Bone marrow (tissue), 2 donors: ENCODE results near the gene GPRIN3.

Experiments used
- DNase-seq, 2 donors: peaks; one replicate each; lab custom pipeline; 2025; lab: John Stamatoyannopoulos, UW

GPRIN3 gene

DNA sequence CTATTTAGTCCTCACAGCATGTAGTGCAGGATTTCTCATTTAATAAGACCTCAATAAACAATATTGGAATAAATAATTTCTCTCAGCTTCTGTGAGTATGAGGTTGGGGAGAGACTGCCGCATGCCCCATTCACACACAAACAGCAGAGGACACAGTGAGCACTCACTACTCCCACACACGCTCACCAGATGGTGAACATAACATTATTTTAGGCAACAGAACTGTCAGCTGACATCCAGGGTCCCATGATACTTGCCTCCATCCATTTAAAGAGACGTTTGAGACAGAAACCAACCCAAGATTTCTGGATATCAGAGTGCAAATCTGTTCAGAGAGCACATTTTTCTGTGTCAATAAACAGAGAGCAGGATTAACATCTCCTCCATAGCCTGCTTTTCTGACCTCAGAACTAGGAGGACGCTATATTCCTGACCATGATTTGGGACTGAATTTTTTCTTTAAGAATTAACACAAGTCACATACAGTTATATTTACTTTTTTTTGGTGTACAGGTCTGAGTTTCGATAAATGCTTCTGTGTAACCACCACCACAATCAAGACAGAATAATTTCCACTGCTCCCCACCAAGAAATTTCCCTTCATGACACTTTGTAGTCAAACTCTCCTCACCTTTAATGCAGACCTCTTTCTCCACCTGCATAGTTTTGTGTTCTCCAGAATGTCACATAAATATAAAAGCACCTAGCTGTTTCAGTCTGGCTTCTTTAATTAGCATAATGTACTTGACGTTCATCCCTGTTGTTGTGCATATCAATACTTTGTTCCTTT, 16.7 kb downstream of the GPRIN3 start:
- peak in 1 of 2 donors; percentile 36 for DNase-seq

DNA sequence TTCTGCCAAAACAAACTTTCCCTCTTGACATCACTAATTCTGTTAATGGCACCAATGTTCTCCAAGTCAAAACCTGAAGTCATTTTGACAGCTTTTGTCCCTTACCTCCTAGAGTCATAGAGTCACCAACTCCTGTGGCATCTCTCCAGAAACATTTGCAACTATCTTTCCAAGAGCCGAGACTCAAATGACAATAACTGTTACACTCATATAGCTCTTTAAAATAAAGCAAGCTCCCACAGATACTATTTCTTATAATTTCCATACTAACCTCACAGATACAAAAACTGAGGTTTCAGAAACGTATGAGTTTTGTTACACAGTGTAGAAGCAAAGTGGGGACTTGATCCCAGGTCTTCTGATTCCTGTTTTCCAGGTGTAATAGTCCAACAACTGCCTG, 18.3 kb downstream of the GPRIN3 start:
- no peak for DNase-seq

DNA sequence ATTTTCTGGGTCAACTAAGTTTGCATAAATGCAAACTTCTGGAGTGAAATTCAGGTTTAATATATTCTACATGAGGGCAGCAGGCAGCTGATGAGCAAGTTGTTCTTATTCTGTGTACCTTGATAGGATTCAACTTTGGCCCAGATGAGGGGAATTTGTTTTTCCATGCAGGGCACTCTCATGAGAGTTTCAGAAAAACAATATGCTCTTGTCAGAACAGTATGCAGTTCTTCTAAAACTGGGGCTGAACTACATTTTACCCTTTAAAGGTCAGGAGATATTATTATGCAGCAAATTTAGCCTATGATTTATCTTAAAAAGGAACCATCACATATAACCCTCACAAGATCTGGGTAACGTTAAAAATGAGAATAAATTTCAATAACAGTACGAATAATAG, 19.2 kb downstream of the GPRIN3 start:
- DNase-seq = no peak

DNA sequence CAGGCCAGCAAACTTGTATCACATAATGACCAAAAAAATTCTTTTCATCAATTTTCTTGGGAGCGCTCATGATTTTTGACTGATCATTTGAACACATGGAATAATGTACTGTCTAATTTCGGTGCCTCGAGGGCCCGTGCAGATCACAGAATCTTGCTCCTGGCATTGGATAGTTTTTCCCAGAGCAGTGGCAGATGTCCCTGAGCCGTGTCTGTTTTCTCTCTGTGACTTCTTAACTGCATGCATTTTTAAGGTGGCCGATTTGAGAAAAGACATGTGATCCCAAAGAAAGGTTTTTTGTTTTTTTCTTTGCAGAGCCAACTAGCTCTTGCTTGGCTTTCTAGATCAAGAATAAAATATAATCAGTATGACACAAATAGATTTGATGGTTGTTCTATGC, 19.7 kb downstream of the GPRIN3 start:
- no peak for DNase-seq

DNA sequence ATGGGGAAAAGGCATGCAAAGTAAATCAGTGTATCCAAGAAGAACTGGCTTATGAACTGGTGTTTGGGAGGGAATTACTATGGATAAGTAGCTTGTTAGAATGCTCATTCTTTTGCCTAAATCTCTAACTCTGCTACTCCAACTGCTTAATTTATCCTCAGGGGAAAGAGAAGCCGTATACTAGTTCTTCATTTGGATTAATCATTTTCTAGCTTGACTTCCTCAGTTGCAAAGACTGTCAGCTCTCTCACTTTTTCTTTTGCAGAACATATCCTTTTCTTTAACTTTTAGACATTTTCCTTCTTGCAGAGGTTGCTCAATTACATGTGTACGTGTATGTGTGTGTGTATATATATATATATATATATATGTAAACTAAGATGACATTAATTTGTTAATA, 21.9 kb downstream of the GPRIN3 start:
- DNase-seq = no peak

DNA sequence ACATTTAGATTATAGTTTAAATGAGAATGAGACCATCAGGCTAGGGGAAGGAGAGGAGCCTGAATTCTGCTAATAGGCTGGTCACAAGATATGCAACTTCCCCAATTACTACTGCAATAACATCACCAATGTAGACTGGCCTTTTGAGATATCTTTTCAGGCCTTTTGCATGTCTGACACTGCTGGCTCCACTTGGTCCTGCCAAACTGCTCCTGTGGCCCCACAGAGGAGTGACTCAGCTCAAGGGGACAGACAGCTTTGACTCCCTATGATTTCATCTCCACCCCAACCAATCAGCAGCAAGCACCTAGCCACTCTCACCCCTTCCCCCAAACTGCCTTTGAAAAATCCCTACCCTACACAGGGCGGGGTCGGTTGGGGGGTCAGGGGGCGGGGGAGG, 22.8 kb downstream of the GPRIN3 start:
- peak in 1 of 2 donors; percentile 62 for DNase-seq

DNA sequence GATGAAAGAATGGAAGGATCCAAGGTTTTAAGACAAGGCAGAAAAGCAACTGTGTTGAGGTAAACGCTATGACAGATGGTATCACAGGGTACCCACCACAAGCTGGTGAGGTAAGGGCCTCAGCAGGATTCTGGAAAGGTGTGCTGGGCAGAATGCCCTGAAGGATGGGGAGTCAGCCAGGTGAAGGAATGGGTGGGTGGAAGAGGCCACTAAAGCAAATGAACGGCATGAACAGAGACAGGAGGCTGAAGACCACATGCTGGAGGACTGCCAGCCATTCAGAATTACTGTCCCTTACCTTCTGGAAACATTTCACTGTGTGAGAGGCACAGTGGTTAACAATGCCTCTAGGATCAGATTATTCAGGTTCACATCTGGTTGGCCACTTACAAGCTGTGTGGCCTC, 23.6 kb downstream of the GPRIN3 start:
- no peak for DNase-seq

DNA sequence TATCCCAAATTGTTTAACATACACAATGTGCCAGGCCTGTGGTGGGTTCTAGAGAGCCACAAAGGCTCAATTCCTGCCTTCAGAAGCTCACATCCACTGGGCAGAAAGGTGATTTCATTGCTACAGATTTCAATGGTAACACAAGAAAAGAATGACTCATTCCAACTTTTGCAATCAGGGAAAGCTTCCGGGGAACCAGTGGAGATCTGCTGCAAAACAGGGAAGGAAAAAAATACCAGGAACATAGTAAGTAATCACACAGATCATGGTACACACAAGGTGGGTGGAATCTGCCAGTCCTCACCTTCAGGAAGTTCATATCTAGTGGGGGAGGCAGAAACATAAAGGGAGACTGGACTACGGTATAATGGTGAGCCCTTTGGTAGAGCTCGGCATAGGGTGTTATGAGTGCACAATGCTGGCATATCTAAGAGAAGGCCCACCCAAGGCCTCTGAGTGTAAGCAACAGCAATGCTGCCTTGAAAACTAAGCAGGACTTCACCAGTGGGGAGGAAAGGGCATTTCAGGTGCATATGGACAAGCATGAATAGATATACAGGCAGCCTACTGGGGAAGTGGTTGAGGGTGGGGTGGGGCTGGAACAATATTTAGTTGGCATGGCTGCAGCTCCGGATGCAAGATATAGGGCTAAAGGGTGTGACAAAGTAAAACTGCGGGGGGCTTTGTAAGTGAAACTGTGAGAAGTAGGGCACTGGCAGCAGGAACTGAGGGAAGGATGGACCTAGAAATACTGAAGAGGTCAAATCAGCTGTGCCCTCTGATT, 24.2 kb downstream of the GPRIN3 start:
- no peak for DNase-seq

DNA sequence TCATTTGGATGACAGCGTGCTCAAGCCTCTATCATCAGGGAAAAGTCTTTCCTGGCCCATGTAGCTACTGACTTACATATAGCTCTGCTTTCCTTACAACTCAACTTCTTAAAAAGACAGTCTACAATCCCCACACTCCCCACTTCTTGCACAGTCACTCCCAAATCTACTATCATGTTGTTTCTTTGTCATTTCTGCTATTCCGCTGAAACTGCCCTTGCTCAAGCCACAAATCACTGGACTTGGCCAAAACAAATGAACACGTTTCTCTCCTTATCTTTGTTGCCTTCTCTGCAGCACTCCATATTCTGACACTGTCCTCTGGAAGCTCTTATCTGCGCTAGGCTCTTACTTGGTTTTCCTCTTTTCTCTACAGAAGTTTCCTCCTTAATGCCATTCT, 28.2 kb downstream of the GPRIN3 start:
- DNase-seq = no peak

DNA sequence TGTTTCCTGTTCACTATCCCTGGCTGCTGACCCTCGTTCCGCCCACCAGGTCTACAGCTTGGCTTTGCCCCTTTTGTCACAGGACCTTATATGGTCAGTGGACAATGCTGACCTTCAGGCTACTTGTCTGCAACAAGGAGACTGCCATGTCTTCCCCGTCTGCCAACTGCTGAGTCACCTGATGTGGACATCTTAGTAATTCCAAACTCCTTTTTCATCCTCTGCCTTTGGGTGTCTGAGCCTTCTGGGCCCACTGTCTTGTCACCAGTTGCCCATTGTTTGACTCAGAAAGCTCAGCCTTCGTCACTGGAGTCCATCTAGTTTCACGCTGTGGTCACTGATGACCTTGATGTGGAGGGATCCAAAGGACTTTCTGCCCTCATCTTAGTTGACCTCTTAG, 30.2 kb downstream of the GPRIN3 start:
- DNase-seq = no peak

DNA sequence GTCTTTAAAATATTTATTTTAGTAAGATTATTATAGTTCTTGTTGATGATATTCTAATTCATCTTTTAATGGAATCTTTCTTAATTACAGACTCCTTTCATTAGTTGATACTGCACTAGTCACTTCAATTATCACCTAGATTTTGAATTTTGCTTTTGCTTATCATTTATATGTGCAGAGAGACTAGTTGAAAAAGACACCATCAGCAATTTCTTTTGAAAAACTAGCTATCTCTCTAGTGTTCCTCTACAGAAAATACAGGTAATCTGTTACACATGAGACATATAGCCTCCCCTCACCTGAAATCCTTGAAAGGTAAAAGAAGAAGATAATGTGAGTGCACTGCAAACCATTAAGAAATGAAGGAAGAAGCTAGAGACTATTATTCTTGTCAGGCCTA, 31.3 kb downstream of the GPRIN3 start:
- DNase-seq = no peak

DNA sequence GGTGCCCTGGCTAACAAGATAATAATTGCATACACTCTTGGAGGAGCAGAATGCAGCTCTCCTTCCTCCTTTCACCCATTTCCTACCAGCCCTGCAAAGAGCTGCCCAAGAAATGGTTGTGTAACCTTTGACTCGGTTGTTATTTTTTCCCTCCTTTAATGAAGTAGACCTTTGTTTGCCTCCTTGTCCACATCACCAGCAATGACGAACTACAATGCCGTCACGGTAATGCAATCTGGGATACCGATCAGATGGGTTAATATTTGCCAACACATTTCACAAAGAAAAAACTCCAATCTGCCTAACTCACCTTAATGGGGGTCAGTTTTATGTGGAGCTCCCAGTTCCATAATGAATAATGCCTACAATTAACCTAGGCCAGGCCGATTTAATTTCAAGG, 32.0 kb downstream of the GPRIN3 start:
- DNase-seq = no peak

DNA sequence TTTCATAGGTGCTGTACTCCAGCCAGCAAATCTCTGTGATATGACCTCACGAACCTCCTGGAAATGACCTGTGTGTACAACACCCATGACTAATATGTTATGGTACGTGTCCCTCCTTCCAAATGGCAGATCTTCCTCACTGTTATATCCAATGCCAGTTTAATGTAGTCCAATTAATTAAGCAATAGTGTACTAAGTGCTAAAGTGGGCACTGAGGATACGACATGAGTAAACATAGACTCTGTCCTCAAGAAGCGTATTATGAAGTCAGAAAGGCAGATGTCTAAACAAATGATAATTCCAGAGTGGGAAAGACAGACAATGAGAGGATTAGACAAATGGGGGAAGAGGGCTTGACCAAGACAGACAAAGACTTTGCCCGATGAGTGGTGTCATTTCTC, 33.9 kb downstream of the GPRIN3 start:
- DNase-seq = no peak

DNA sequence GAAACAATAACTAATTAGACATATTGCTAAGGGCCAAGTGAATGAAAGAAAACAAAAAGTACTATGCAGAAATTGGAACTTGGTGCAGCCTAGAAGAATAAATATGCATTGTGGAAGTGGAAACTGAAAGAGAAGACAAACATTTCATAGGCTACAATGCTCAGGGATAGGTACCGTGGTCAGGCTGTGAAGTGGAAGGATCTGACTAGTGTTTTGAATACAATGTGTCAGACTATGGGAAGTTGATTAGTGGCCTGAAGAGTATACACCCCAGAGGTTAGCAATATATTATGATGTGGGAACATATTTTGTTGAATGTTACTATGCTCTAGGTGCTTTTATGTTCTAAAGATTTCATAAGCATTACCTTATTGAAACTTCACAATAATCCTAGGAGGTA, 36.8 kb downstream of the GPRIN3 start:
- no peak for DNase-seq

DNA sequence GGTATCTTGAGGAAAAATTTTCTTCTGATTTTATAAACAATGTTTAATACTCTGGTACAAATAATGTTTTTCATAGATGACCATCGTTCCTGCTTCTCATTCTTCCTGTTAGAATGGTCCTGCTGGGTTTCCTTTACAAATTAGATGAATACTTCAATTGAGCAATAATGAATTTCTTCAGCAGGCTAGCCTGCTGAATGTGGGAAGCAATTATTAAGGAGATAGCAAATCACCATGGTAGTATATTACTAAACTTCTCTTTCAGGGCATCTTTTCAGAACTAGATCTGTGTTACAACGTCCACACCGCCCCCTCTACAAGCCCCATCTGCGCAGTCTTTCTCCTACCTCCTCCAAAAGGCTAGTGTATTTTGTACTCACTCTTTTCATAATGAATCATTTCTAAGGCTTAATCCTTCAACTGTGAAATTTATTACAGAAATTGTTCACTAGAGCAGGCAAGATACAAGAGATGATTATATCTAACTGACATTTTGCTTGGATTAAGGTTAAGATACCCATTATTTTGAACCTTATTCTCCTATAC, 38.4 kb downstream of the GPRIN3 start:
- no peak for DNase-seq

DNA sequence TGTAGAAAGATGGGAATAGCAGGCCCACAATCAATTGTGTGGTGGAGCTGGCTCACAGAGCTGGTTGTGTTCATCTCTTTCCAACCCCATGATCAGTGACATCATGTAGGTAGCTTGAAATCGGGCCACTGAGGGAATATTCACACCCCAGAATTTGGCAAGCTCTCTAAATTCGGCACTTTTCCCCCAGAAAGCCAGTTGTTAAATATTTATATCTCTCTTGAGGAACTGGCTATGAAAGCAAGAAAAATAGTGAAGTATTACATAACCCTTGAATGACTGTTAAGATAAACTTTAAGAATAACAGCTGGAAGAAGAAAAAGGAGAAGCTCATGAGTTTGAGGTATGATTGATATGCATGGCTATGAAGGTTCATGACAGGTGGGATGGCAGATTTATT, 38.9 kb downstream of the GPRIN3 start:
- DNase-seq = peak in 1 of 2 donors; percentile 58

DNA sequence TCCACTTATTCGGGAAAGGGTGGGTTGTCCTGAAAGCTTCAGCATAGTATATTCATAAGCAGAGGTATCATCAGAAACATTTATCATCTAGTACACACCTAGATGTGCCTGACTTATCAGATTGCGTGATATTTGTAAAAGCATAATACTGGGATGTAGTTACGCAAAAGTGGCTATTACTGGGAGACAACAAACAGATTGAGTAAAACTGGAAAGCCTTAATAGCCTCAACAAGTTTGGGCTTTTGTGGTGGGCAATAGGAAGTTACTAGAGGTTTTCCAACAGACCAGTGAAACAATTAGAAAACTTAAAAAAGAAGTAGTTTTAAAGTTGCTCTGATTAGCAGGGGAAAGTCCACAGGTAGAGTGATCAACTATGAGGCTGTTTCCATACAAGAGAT, 39.8 kb downstream of the GPRIN3 start:
- DNase-seq = no peak

DNA sequence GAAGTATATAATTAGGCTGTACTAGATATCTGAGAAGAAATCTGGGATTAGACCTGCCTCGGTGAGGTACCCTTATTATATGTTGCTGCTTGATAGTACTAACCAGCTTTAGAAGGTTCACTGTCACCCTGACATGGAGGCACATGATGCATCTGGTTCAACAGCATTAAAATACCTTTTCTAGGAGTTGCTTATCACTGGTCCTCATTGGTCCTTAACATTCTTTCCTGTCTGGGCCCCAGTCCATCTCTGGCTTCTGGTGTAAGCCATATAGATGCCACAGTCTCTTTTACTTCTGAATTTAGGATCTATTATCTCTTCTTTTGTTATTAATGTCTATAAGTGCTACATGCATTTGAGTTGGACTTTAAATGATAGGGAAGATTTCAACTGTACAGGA, 40.2 kb downstream of the GPRIN3 start:
- no peak for DNase-seq

DNA sequence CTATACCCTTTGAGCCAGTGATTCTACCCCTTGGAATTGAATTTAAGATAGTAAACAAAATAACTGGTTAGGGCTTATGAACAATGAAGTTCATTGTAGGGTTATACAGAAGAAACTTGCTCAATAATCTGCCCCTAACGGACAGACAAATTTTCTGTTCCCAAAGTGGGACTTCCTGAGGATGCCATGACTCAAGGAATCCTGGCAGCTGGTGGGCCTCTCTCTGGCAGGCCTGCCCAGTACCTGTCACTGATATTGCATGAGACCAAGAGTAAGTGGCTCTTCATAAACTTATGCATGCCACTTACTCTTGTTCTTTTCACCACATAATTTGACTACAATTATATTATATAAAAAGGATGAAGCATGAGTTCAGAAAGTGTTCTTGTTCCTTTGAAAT, 41.5 kb downstream of the GPRIN3 start:
- DNase-seq = no peak

DNA sequence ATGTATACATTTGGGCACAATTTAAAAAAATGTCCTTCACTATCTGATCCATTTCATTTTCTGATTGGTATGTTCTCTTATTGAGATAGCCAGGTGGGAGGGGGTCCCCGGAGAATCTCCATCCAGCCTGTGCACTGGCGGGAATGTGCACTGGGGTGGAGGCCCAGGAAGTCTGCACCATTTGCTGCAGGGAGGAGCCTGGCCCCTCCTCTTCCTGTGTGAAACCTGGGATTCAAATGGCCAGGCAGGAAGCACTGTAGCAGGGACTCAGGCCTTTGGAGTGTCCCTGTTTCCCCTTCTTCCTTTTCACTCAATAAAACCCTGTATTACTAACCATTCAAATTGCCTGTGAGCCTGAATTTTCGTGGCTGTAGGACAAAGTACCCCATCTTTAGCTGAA, 44.3 kb downstream of the GPRIN3 start:
- no peak for DNase-seq

DNA sequence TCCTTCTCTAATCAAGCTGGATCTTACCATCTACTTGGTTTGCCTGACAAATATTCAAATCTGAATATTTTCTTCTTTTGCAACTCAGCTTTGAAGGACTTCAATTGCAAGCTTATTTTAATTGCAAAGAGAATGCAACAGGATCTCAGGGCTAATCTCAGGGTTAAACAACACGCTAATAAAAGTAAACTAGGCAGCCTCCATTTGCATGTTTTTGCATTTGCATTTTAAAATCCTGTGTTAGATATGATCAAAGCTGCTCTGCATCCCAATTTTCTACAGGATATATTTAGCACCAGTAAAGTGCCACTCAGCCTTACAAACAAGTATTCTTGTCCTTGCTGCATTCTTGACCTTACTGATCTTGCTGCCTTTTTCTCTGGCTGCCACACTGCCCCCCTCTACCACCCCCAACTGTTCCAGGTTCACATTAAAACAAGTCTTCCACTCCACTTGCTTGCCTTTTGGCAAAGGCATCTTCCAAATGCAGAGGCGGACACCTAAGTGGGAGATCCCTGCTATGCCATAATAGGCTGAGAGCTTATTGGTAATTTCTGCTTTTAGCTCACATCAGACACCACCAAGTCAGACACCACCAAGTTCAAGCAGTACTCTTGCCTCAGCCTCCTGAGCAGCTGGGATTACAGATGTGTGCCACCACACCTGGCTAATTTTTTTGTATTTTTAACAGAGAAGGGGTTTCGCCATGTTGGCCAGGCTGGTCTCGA, 48.1 kb downstream of the GPRIN3 start:
- DNase-seq = no peak

DNA sequence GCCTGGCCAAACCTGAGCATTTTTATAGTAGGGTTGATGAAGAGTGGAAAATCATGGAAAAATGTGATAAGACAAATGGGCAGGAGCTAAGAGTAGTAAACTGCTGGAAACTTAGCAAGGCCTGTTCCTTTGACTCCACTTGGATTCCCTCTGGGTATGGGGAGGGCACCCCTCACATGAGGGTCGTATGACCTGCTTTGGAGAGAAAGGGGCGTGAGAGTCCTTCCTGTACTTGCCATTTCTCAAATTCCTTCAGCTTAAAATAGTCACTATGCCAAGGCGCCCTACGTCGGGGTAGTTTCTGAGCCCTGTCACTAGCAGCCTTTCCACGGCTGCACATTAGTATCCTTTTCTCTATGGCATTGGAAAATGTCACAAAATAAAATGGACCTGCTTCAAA, 49.1 kb downstream of the GPRIN3 start:
- DNase-seq = no peak

DNA sequence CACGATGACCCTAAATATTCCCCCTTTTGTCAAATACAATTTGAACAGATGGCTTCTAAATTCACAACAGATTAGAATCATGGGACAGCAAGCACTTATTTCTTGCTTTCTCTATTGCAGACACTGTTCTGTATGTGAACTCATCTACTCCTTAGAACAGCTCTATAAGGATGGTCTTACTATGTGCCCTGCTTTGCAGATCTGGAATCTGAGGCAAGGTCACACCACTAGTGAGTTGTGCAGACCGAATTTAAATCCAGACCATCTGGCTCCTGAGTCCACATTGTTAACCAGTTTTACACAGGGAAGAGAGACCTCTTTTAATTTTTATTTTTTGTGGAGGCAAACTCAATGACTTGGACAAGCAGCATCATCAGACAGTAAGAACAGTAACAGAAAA, 50.2 kb downstream of the GPRIN3 start:
- DNase-seq = no peak
